HG03108 (cell line): Measurements from ENCODE around the gene TCAF2.
"Not testable (repeated sequence)": the region's sequence is repeated elsewhere in the genome, so short reads cannot be mapped to it uniquely, and the experiment has no call there.

Source experiments
- ATAC-seq: cut with Tn5 transposase; IDR thresholded peaks from one replicate; pipeline ENCODE4 v1.9.1; 2021; ENCODE audit warnings: moderate library complexity; ENCODE audit not compliant: unreplicated experiment

Gene TCAF2

GRCh38 chr7:143620646-143621045 lies at the start of gene TCAF2:
TCAF2 (plus strand) TSS chr7:143620974.
- ATAC-seq: peak; percentile 81

- not testable (repeated sequence) for ATAC-seq
These were observed 49.3 kb upstream of the TCAF2 start, which contains the start of gene CTAGE15 for GRCh38 chr7:143571501-143571900. CTAGE15 (plus strand) TSS chr7:143571801; CDS start chr7:143571818, 17 bp downstream.

- ATAC-seq: not testable (repeated sequence)
These were observed 32.6 kb upstream of the TCAF2 start for GRCh38 chr7:143588183-143588582.

GRCh38 chr7:143589897-143590296 lies 30.9 kb upstream of the TCAF2 start:
- not testable (repeated sequence) for ATAC-seq

- not testable (repeated sequence) for ATAC-seq
These were observed 22.7 kb upstream of the TCAF2 start for GRCh38 chr7:143598086-143598485.

- ATAC-seq: not testable (repeated sequence)
These were observed 17.2 kb upstream of the TCAF2 start for GRCh38 chr7:143603549-143603948.

GRCh38 chr7:143606088-143606487 lies 14.7 kb upstream of the TCAF2 start:
- ATAC-seq: not testable (repeated sequence)

- not testable (repeated sequence) for ATAC-seq
These were observed 5.2 kb upstream of the TCAF2 start for GRCh38 chr7:143615545-143615944.

- ATAC-seq: not testable (repeated sequence)
These were observed 3.6 kb upstream of the TCAF2 start for GRCh38 chr7:143617204-143617603.

GRCh38 chr7:143620058-143620457 lies 716 bp upstream of the TCAF2 start:
- peak; percentile 16 for ATAC-seq

- peak; percentile 39 for ATAC-seq
These were observed 401 bp downstream of the TCAF2 start for GRCh38 chr7:143621175-143621574.

- peak; percentile 25 for ATAC-seq
These were observed 1.4 kb downstream of the TCAF2 start for GRCh38 chr7:143622130-143622529.

GRCh38 chr7:143630653-143631052 lies 9.9 kb downstream of the TCAF2 start:
- ATAC-seq: not testable (repeated sequence)

- not testable (repeated sequence) for ATAC-seq
These were observed 11.7 kb downstream of the TCAF2 start for GRCh38 chr7:143632506-143632905.

- ATAC-seq: not testable (repeated sequence)
These were observed 12.3 kb downstream of the TCAF2 start for GRCh38 chr7:143633013-143633618.

GRCh38 chr7:143635364-143636240 lies 14.8 kb downstream of the TCAF2 start:
- not testable (repeated sequence) for ATAC-seq

GRCh38 chr7:143639372-143639771 lies 18.6 kb downstream of the TCAF2 start:
- peak; percentile 63 for ATAC-seq

- ATAC-seq: not testable (repeated sequence)
These were observed 19.9 kb downstream of the TCAF2 start for GRCh38 chr7:143640528-143641189.

GRCh38 chr7:143646598-143646997 lies 25.8 kb downstream of the TCAF2 start:
- ATAC-seq: not testable (repeated sequence)

GRCh38 chr7:143649902-143650301 lies 29.1 kb downstream of the TCAF2 start:
- ATAC-seq: not testable (repeated sequence)

GRCh38 chr7:143650447-143650846 lies 29.7 kb downstream of the TCAF2 start:
- ATAC-seq: not testable (repeated sequence)
